ENCODE measurements around the gene DOCK9. TPM values are rescaled to one million over a fixed set of nuclear protein-coding genes. Genes with fewer than 3 reads are reported as not detected.

DOCK9 gene
- total and polyA plus RNA-seq, 9 of the 15 experiments (the other 6 are each of a cell fraction or from before 2014, with no cell fraction given): 3.5 to 25.3 (median 16.7) TPM

GRCh38 chr13:98896868-98897144 is 81.1 kb downstream of the DOCK9 start (continued):
- TF ChIP-seq THAP7 (CRISPR knock-in tag; IDR thresholded peaks at IDR 0.05): no peak
- no peak for TF ChIP-seq ELF1 (tag; IDR thresholded peaks at IDR 0.05)

GRCh38 chr13:98896083-98896867 is 81.6 kb downstream of the DOCK9 start:
- Histone ChIP-seq H3K79me2 (ENCODE audit: control insufficient read depth, insufficient read depth, low read length) (no peaks in the 10 kb centered on the region), H3K9ac (ENCODE audit: insufficient read depth in 1 of 2, low read depth in 2 of 2, low read length in 2 of 2) (no peak overlapping the region), H3K27ac (ENCODE audit: extremely low read depth, low read depth, low read length) (no peak overlapping the region), H3K9me1 (ENCODE audit: control insufficient read depth, insufficient read depth, low read length) (no peaks in the 10 kb centered on the region), H3K4me3 (no peak overlapping the region), H3K27me3 (ENCODE audit: control insufficient read depth in 2 of 2, insufficient read depth in 2 of 2, low read length in 2 of 2) (no peaks in the 10 kb centered on the region), H2AFZ (ENCODE audit: low read depth, low read length) (no peak overlapping the region), H3K4me2 (ENCODE audit: insufficient read depth, low read length) (no peak overlapping the region), H3K4me1 (replicated peaks in 1 of 2; ENCODE audit: control insufficient read depth in 2 of 2, insufficient read depth in 2 of 2, low read length in 2 of 2) (no peaks in the 10 kb centered on the region; a peak in 1 of 5 replicates), H3K36me3 (ENCODE audit: control insufficient read depth, insufficient read depth, low read length) (peaks cover 20% of the 10 kb centered on the region; the same call in 2 of the 3 replicates), H4K20me1 (replicated peaks; ENCODE audit: control insufficient read depth, insufficient read depth, low read length) (no peaks in the 10 kb centered on the region), H3K9me3 (replicated peaks; ENCODE audit: control insufficient read depth, insufficient read depth, low read depth, low read length) (no peaks in the 10 kb centered on the region)
- ChIA-PET CTCF (ENCODE audit: low intra/inter-chr PET ratio) (no interaction called here), POLR2A (no interaction called here)
- no TSS peak for BruUV-seq (replicated peaks)
- WGBS (ENCODE audit: insufficient coverage, low coverage, missing lambda C conversion rate): 50% methylated on average over 9 of the region's 9 CpGs
- TF ChIP-seq FOSL1 (tag; conservative IDR thresholded peaks at IDR 0.05) (0 out of 2 replicates have a peak, but pooled peaks have one; percentile 21), ESRRA (IDR thresholded peaks at IDR 0.05; ENCODE audit: borderline replicate concordance, low read depth) (no peak)
- ATAC-seq (no peak), FAIRE-seq (no peak), DNase-seq (ENCODE audit: extremely low read depth in 1 of 4, low spot score in 3 of 4) (no peak)
- in situ Hi-C loops (cut with MboI) (no loop called here), intact Hi-C loops (cut with micrococcal nuclease) (loop anchor here (10.0 kb wide), 1 partner anchor 129 kb away; no protein-coding TSS in a partner anchor)

Data from K562 (cell line).